Fibroblast of lung (primary cell): ENCODE data around the gene CEACAM20.

Source experiments
- EZH2 ChIP-seq: IDR thresholded peaks from 2 replicates; pipeline ENCODE4 v1.5.1; 2012; ENCODE audit warnings: low read length, control low read depth, mild to moderate bottlenecking; ENCODE audit errors: missing control alignments
- TF ChIP-seq, protein P1 (sequence below), 2 donors: IDR thresholded peaks in 1 of 2; conservative IDR thresholded peaks in 1 of 2; 1 replicate in 1 of 2; 2 replicates in 1 of 2; pipeline ENCODE4 v1.5.1; 2011 to 2012; ENCODE audit warnings: low read length in 2 of 2, control low read depth in 1 of 2, inconsistent platforms in 1 of 2, low read depth in 1 of 2, mild to moderate bottlenecking in 1 of 2

DNA sequence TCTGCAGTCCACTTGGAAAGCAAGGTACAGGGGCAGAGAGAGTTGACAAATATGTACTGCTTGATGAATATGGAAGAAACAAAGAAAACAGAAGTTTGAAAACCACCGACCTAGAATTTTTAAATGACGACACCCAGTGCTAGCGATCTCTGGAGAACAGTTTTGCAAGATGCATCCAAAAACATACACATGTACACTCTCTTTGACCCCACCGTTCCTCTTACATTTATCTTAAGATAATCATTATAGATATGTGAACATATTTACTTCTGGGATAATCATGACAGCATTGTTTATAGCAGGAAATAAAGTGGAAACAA, 43.1 kb upstream of the CEACAM20 start:
- TF ChIP-seq, protein P1, sequence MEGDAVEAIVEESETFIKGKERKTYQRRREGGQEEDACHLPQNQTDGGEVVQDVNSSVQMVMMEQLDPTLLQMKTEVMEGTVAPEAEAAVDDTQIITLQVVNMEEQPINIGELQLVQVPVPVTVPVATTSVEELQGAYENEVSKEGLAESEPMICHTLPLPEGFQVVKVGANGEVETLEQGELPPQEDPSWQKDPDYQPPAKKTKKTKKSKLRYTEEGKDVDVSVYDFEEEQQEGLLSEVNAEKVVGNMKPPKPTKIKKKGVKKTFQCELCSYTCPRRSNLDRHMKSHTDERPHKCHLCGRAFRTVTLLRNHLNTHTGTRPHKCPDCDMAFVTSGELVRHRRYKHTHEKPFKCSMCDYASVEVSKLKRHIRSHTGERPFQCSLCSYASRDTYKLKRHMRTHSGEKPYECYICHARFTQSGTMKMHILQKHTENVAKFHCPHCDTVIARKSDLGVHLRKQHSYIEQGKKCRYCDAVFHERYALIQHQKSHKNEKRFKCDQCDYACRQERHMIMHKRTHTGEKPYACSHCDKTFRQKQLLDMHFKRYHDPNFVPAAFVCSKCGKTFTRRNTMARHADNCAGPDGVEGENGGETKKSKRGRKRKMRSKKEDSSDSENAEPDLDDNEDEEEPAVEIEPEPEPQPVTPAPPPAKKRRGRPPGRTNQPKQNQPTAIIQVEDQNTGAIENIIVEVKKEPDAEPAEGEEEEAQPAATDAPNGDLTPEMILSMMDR (conservative IDR thresholded peaks at IDR 0.05 in 1 of 2, IDR thresholded peaks at IDR 0.05 in 1 of 2; ENCODE audit: low read depth in 1 of 2, low read length in 2 of 2) = no peak
- TF ChIP-seq EZH2 = no peak
